H1 (cell line): Measurements from ENCODE around the gene KLF16. TPM values are rescaled to one million over a fixed set of nuclear protein-coding genes. Genes with fewer than 3 reads are reported as not detected.

Experiments
- CTCF ChIA-PET: fragments of 300-600 bp; sonication (Branson Sonifier 250); formaldehyde crosslinking; loops from one replicate; lab custom pipeline; 2021; ENCODE audit not compliant: partially characterized antibody; lab: Charles Lee
- POLR2A ChIA-PET: fragments of 300-600 bp; sonication (Branson Sonifier 250); formaldehyde crosslinking; loops from one replicate; lab custom pipeline; 2021; ENCODE audit warnings: inconsistent platforms; ENCODE audit not compliant: partially characterized antibody; lab: Charles Lee
- DNase-seq, 2 experiments: peaks; one replicate each; pipeline versions ENCODE4 v3.0.0 to v3.0.0-alpha.2; 2010 to 2022; ENCODE audit warnings: low spot score in 2 of 2, low read depth in 1 of 2, mixed read lengths in 1 of 2
- FAIRE-seq: peaks from 2 replicates; lab custom pipeline; 2011; peaks lifted over from hg19 to GRCh38; lab: Jason Lieb, UNC
- H2AFZ ChIP-seq: 2 replicates; pipeline ENCODE4 v1.8.1; 2012; ENCODE audit warnings: low read length, inconsistent platforms
- H2AK5ac ChIP-seq: 2 replicates; pipeline ENCODE4 v1.6.1; 2013; ENCODE audit warnings: low read depth, low read length
- H2BK120ac ChIP-seq: replicated peaks from 2 replicates; pipeline ENCODE3; 2013; ENCODE audit warnings: low read depth, low read length, inconsistent platforms
- H2BK12ac ChIP-seq: 2 replicates; pipeline ENCODE4 v1.6.1; 2013; ENCODE audit warnings: low read depth, low read length
- H2BK15ac ChIP-seq: 2 replicates; pipeline ENCODE4 v1.6.1; 2013; ENCODE audit warnings: low read length
- H2BK20ac ChIP-seq: 2 replicates; pipeline ENCODE4 v1.6.1; 2013; ENCODE audit warnings: low read length
- H2BK5ac ChIP-seq: 2 replicates; pipeline ENCODE4 v1.6.1; 2013; ENCODE audit warnings: low read depth, low read length
- H3K14ac ChIP-seq: 2 replicates; pipeline ENCODE4 v1.6.1; 2013; ENCODE audit warnings: inconsistent platforms; ENCODE audit not compliant: insufficient read length
- H3K18ac ChIP-seq: 2 replicates; pipeline ENCODE4 v1.6.1; 2013; ENCODE audit warnings: low read length; ENCODE audit errors: extremely low read depth
- H3K23ac ChIP-seq: 2 replicates; pipeline ENCODE4 v1.6.1; 2013; ENCODE audit warnings: inconsistent platforms; ENCODE audit not compliant: insufficient read length
- H3K23me2 ChIP-seq: 2 replicates; pipeline ENCODE4 v1.6.1; 2013; ENCODE audit warnings: low read depth, low read length
- H3K27ac ChIP-seq: 2 replicates; pipeline ENCODE4 v1.6.1; 2011; ENCODE audit warnings: low read depth, low read length, inconsistent platforms
- H3K27me3 ChIP-seq, 4 experiments: replicated peaks in 1 of 4; 1 replicate in 1 of 4; 2 replicates in 3 of 4; pipeline versions ENCODE4 v1.6.1 to v1.8.1; 2011 to 2013; ENCODE audit warnings: low read length in 3 of 4, mild to moderate bottlenecking in 3 of 4, inconsistent platforms in 2 of 4, mixed read lengths in 2 of 4, moderate library complexity in 1 of 4; ENCODE audit not compliant: control insufficient read depth in 3 of 4, insufficient read depth in 3 of 4; ENCODE audit errors: extremely low read depth in 1 of 4
- H3K36me3 ChIP-seq, 4 experiments: 2 replicates each; pipeline versions ENCODE4 v1.6.1 to v1.8.1; 2011 to 2013; ENCODE audit warnings: mild to moderate bottlenecking in 4 of 4, low read length in 3 of 4, moderate library complexity in 2 of 4, control low read depth in 1 of 4, inconsistent platforms in 1 of 4; ENCODE audit not compliant: insufficient read depth in 4 of 4, control insufficient read depth in 2 of 4
- H3K4ac ChIP-seq: replicated peaks from 2 replicates; pipeline ENCODE3; 2013; ENCODE audit warnings: low read length, low read depth, mixed read lengths, inconsistent platforms; ENCODE audit not compliant: insufficient read length
- H3K4me1 ChIP-seq, 4 experiments: replicated peaks in 1 of 4; 1 replicate in 1 of 4; 2 replicates in 3 of 4; pipeline versions ENCODE4 v1.6.1 to v1.8.1; 2011 to 2013; ENCODE audit warnings: low read length in 3 of 4, inconsistent platforms in 2 of 4, mixed read lengths in 1 of 4; ENCODE audit not compliant: insufficient read depth in 4 of 4, control insufficient read depth in 3 of 4
- H3K4me2 ChIP-seq, 2 experiments: 2 replicates each; pipeline versions ENCODE4 v1.6.1 to v1.8.1; 2011 to 2013; ENCODE audit warnings: low read depth in 2 of 2, low read length in 2 of 2, control low read depth in 1 of 2, inconsistent platforms in 1 of 2, mild to moderate bottlenecking in 1 of 2; ENCODE audit not compliant: insufficient read depth in 1 of 2
- H3K4me3 ChIP-seq, 4 experiments: fragments of 200-600, 300-600 bp in 1 of 4; sonication (generic), shearing (Covaris generic), sonication (Bioruptor Twin) in 1 of 4; 2 replicates each; pipeline versions ENCODE4 v1.5.1 to v1.8.1; 2011 to 2016; ENCODE audit warnings: low read length in 4 of 4, low read depth in 3 of 4, control low read depth in 2 of 4, inconsistent platforms in 2 of 4, mild to moderate bottlenecking in 2 of 4, mixed read lengths in 1 of 4, moderate library complexity in 1 of 4; ENCODE audit not compliant: insufficient read depth in 2 of 4; ENCODE audit errors: extremely low read depth in 1 of 4
- H3K56ac ChIP-seq: replicated peaks from 2 replicates; pipeline ENCODE3; 2013; ENCODE audit warnings: low read depth, mild to moderate bottlenecking, mixed read lengths, low read length, inconsistent platforms; ENCODE audit not compliant: insufficient read length
- H3K79me1 ChIP-seq: 2 replicates; pipeline ENCODE4 v1.6.1; 2013; ENCODE audit warnings: low read depth, low read length, control low read depth
- H3K79me2 ChIP-seq, 2 experiments: 2 replicates each; pipeline versions ENCODE4 v1.6.1 to v1.8.1; 2012 to 2013; ENCODE audit warnings: low read length in 2 of 2, mild to moderate bottlenecking in 2 of 2, inconsistent platforms in 1 of 2; ENCODE audit not compliant: insufficient read depth in 2 of 2, control insufficient read depth in 1 of 2
- H3K9ac ChIP-seq, 4 experiments: replicated peaks in 1 of 4; 1 replicate in 1 of 4; 2 replicates in 3 of 4; pipeline versions ENCODE4 v1.6.1 to v1.8.1; 2011 to 2013; ENCODE audit warnings: low read depth in 3 of 4, low read length in 3 of 4, control low read depth in 2 of 4, mild to moderate bottlenecking in 2 of 4, moderate library complexity in 2 of 4, inconsistent platforms in 1 of 4; ENCODE audit errors: extremely low read depth in 1 of 4
- H3K9me3 ChIP-seq, 2 experiments: 2 replicates each; pipeline versions ENCODE4 v1.6.1 to v1.8.1; 2012 to 2013; ENCODE audit warnings: mild to moderate bottlenecking in 2 of 2, moderate library complexity in 2 of 2, control low read depth in 1 of 2, inconsistent platforms in 1 of 2, low read depth in 1 of 2, low read length in 1 of 2, mixed read lengths in 1 of 2; ENCODE audit not compliant: insufficient read depth in 2 of 2
- H4K20me1 ChIP-seq, 2 experiments: replicated peaks in 1 of 2; 2 replicates each; pipeline versions ENCODE3 to v1.8.1; 2011 to 2013; ENCODE audit warnings: inconsistent platforms in 2 of 2, low read length in 2 of 2, mild to moderate bottlenecking in 1 of 2; ENCODE audit not compliant: insufficient read depth in 2 of 2, control insufficient read depth in 1 of 2
- H4K5ac ChIP-seq: 2 replicates; pipeline ENCODE4 v1.6.1; 2013; ENCODE audit warnings: low read length, low read depth, mixed read lengths, inconsistent platforms; ENCODE audit not compliant: insufficient read length
- H4K8ac ChIP-seq: 2 replicates; pipeline ENCODE4 v1.8.0; 2013; ENCODE audit warnings: mild to moderate bottlenecking, moderate library complexity, low read length, inconsistent platforms; ENCODE audit not compliant: insufficient read depth; ENCODE audit errors: extremely low read depth
- H4K91ac ChIP-seq: replicated peaks from 2 replicates; pipeline ENCODE3; 2013; ENCODE audit warnings: low read length, mixed read lengths, inconsistent platforms; ENCODE audit not compliant: insufficient read length
- EP300 ChIP-seq, 2 experiments: IDR thresholded peaks; 1 replicate in 1 of 2; 2 replicates in 1 of 2; pipeline ENCODE4 v1.6.1; 2011 to 2012; ENCODE audit warnings: low read depth in 2 of 2, low read length in 2 of 2, mild to moderate bottlenecking in 2 of 2, borderline replicate concordance in 1 of 2, inconsistent platforms in 1 of 2, moderate library complexity in 1 of 2
- HDAC6 ChIP-seq: IDR thresholded peaks from one replicate; pipeline ENCODE4 v1.7.1; 2012; ENCODE audit warnings: low read depth, mild to moderate bottlenecking, inconsistent platforms, low read length, moderate library complexity
- POU5F1 ChIP-seq: IDR thresholded peaks from 2 replicates; pipeline ENCODE4 v1.6.1; 2011; ENCODE audit warnings: low read depth, mild to moderate bottlenecking, low read length, moderate library complexity
- RXRA ChIP-seq: IDR thresholded peaks from 2 replicates; pipeline ENCODE4 v1.6.1; 2011; ENCODE audit warnings: low read depth, mild to moderate bottlenecking, low read length, moderate library complexity; ENCODE audit not compliant: insufficient read depth
- WGBS, 2 experiments: shearing (Covaris generic) in 1 of 2; methylation state at CpG; one replicate each; pipeline versions ENCODE4 v1.1.6 to v1.1.7; 2013 to 2015; ENCODE audit warnings: low lambda C conversion rate in 2 of 2, mixed read lengths in 2 of 2, inconsistent platforms in 1 of 2, low coverage in 1 of 2, missing lambda C conversion rate in 1 of 2; ENCODE audit not compliant: insufficient replicate concordance in 2 of 2, insufficient coverage in 1 of 2, insufficient read length in 1 of 2; ENCODE audit errors: extremely low coverage in 1 of 2, missing lambda C conversion rate in 1 of 2; 5-methylcytosine and 5-hydroxymethylcytosine counted together
- polyA plus RNA-seq, 7 experiments: library from polyadenylated mRNA; depleted of rRNA in 3 of 7; stranded (reverse) in 5 of 7; unstranded in 2 of 7; fragments of >200 nt in 5 of 7; fragments of 200-250 nt in 2 of 7; gene quantifications; 1 replicate in 5 of 7; 2 replicates in 1 of 7; 4 replicates in 1 of 7; pipeline versions ENCODE4 v1.2.1 to v1.2.3, GENCODE V29; 2011 to 2013; ENCODE audit warnings: missing spikeins in 2 of 7, mixed read lengths in 2 of 7
- total RNA-seq: library from RNA; stranded (reverse); fragmentation: NEBNext Ultra II Directional; extraction: Animal tissue kit (Norgen Biotek cat#: 25700); gene quantifications from 2 replicates; pipeline ENCODE4 v1.2.1, GENCODE V29; 2021

Gene KLF16
- total and polyA plus RNA-seq, 2 of the 8 experiments (the other 6 are each of a cell fraction or from before 2014, with no cell fraction given): 14.3 to 45.9 TPM

- Histone ChIP-seq H3K18ac (no peak overlapping the region), H3K4me1 (no peaks in the 10 kb centered on the region; a peak in 3 of 7 replicates), H3K9ac (no peak overlapping the region), H4K8ac (no peak overlapping the region), H2BK20ac (no peak overlapping the region), H3K27ac (no peak overlapping the region), H3K79me2 (peaks cover 16 to 68% of the 10 kb centered on the region in 2 experiments; a peak in 3 of 4 replicates), H3K14ac (no peak overlapping the region), H2AK5ac (no peak overlapping the region), H3K23ac (no peak overlapping the region), H3K9me3 (no peaks in the 10 kb centered on the region), H2BK12ac (no peak overlapping the region), H3K56ac (no peak overlapping the region), H3K27me3 (no peaks in the 10 kb centered on the region), H3K4me3 (no peak overlapping the region), H3K4me2 (no peak overlapping the region), H4K20me1 (peaks cover 16 to 41% of the 10 kb centered on the region in 2 experiments), H2BK15ac (no peak overlapping the region), H2BK5ac (no peak overlapping the region), H4K5ac (no peak overlapping the region), H3K36me3 (peaks cover 0 to 17% (median 7%) of the 10 kb centered on the region in 4 experiments; a peak in 3 of 8 replicates), H2AFZ (no peak overlapping the region), H3K79me1 (peaks cover 27% of the 10 kb centered on the region), H2BK120ac (no peak overlapping the region), H4K91ac (no peak overlapping the region), H3K4ac (no peak overlapping the region), H3K23me2 (no peaks in the 10 kb centered on the region)
- FAIRE-seq (no peak), DNase-seq (no peak)
- 97% methylated on average over 26 of the region's 37 CpGs; no CpG with 5 or more reads in 1 of the 2 experiments for WGBS, 2 experiments
- ChIA-PET CTCF (interaction anchor here (0.6 to 1.3 kb wide), 2 partner anchors 8 to 18 kb away, joined by 3 to 5 read pairs; no protein-coding TSS in a partner anchor), POLR2A (interaction anchor here (0.9 to 3.4 kb wide), 6 partner anchors 11 to 36 kb away, joined by 3 to 12 read pairs (median 4); no protein-coding TSS in a partner anchor)
- TF ChIP-seq HDAC6 (no peak), POU5F1 (no peak), RXRA (no peak), EP300 (IDR thresholded peaks at IDR 0.05; ENCODE audit: borderline replicate concordance in 1 of 2, low read depth in 2 of 2, low read length in 2 of 2) (no peak)
Observed at GRCh38 chr19:1911995-1912394, 48.6 kb upstream of the KLF16 start.
